HepG2 (cell line): Measurements from ENCODE around the gene ANKRD52. TPM values are rescaled to one million over a fixed set of nuclear protein-coding genes. Genes with fewer than 3 reads are reported as not detected.

Experiments
- ELF4 ChIP-seq: sonication (generic); formaldehyde crosslinking; IDR thresholded peaks from 2 replicates; pipeline ENCODE4 v1.5.0; 2020; ENCODE audit warnings: missing genetic modification reagents, mild to moderate bottlenecking, moderate library complexity, borderline replicate concordance
- ERF ChIP-seq: IDR thresholded peaks from 2 replicates; pipeline ENCODE4 v1.6.1; 2018; ENCODE audit warnings: missing biosample characterization, missing genetic modification reagents
- FOXK1 ChIP-seq: sonication (generic); formaldehyde crosslinking; IDR thresholded peaks from 2 replicates; pipeline ENCODE4 v1.4.0; 2020; ENCODE audit warnings: low read depth, missing genetic modification reagents, borderline replicate concordance
- GABPA ChIP-seq, 2 experiments: IDR thresholded peaks; 2 replicates each; pipeline ENCODE4 v1.6.1; 2011 to 2016; ENCODE audit warnings: low read depth in 2 of 2, low read length in 1 of 2, missing biosample characterization in 1 of 2, missing genetic modification characterization in 1 of 2
- KLF16 ChIP-seq, 2 experiments: sonication (generic) in 1 of 2; formaldehyde crosslinking in 1 of 2; IDR thresholded peaks; 2 replicates each; pipeline versions ENCODE4 v1.6.1 to v1.8.0; 2016 to 2023; ENCODE audit warnings: missing genetic modification reagents in 2 of 2, missing compliant biosample characterization in 1 of 2
- NCOA1 ChIP-seq: sonication (generic); formaldehyde crosslinking; IDR thresholded peaks from 2 replicates; pipeline ENCODE4 v1.9.0; 2021; ENCODE audit warnings: missing genetic modification reagents
- SIN3A ChIP-seq: IDR thresholded peaks from 2 replicates; pipeline ENCODE4 v1.6.1; 2011; ENCODE audit warnings: low read depth, mild to moderate bottlenecking, control low read depth, low read length, borderline replicate concordance
- SRSF1 ChIP-seq: fragments of 200-400 bp; formaldehyde crosslinking; optimal IDR thresholded peaks from 2 replicates; pipeline ENCODE3; 2017; ENCODE audit warnings: mild to moderate bottlenecking, low read depth, low read length, moderate library complexity
- ZNF256 ChIP-seq: sonication (generic); formaldehyde crosslinking; conservative IDR thresholded peaks from 2 replicates; pipeline ENCODE4 v1.4.0; 2020; ENCODE audit warnings: missing genetic modification reagents
- ZNF30 ChIP-seq: sonication (generic); formaldehyde crosslinking; IDR thresholded peaks from 2 replicates; pipeline ENCODE4 v1.5.0; 2020; ENCODE audit warnings: mild to moderate bottlenecking, missing genetic modification reagents
- ZSCAN25 ChIP-seq: sonication (generic); formaldehyde crosslinking; IDR thresholded peaks from 2 replicates; pipeline ENCODE4 v1.8.0; 2022; ENCODE audit warnings: mild to moderate bottlenecking, missing genetic modification reagents
- polyA plus RNA-seq, 8 experiments: library from polyadenylated mRNA; depleted of rRNA in 3 of 8; stranded (reverse) in 7 of 8; unstranded in 1 of 8; fragments of >200 nt; fragmentation: Illumina TruSeq in 4 of 8; extraction: Trizol in 4 of 8; gene quantifications; 2 replicates each; pipeline versions ENCODE4 v1.2.1 to v1.2.3, GENCODE V29; 2011 to 2016; ENCODE audit warnings: low read depth in 4 of 8, missing spikeins in 1 of 8, mixed read lengths in 1 of 8; ENCODE audit not compliant: insufficient read depth in 1 of 8
- total RNA-seq, 5 experiments: library from RNA; depleted of rRNA; stranded (reverse); fragments of >200 nt; fragmentation: Illumina TruSeq; extraction: Trizol; gene quantifications; 2 replicates each; pipeline ENCODE4 v1.2.3, GENCODE V29; 2016; ENCODE audit warnings: low read depth in 1 of 5
- TF ChIP-seq, protein P1 (sequence below): sonication (generic); formaldehyde crosslinking; conservative IDR thresholded peaks from 2 replicates; pipeline ENCODE4 v1.4.0; 2020; ENCODE audit warnings: missing genetic modification reagents
- TF ChIP-seq, protein P2 (sequence below): sonication (generic); formaldehyde crosslinking; IDR thresholded peaks from 2 replicates; pipeline ENCODE4 v1.9.0; 2022; ENCODE audit warnings: missing genetic modification reagents, mild to moderate bottlenecking, borderline replicate concordance

The ANKRD52 gene
- total and polyA plus RNA-seq, 2 of the 13 experiments (the other 11 are each of a cell fraction or from before 2014, with no cell fraction given), result 7.8 to 9.2 TPM

DNA sequence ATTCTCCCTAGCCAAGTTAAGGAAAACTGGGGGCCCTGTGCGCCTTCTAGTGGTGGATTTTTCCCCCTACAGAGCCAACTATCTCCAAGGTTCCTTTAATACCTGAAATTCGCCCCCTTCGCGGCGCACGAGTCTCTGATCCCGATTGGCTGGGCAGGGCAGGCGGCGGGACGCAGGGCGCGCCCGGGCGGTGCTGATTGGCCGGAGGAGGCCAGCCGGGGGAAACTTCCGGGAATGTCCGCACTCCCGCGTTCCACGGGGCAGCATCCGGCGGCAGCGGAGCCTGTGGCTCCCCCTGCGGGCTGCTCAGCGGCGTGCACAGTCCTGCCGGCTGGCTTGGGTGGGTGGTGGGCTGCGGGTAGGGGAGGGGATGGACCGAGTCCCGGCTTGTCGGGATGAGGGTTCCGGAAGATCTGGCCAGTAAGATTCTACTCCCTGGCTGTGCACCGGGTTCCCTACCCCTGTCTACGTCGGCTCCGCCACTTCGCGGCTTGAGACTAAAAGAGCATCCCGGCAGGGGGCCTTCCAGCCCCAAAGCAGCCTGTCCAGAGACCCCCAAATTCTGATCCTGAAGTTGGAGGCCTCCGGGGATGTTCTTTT lies 34.0 kb downstream of the ANKRD52 start, which contains the start of gene NABP2 (continued):
- TF ChIP-seq, protein P1, sequence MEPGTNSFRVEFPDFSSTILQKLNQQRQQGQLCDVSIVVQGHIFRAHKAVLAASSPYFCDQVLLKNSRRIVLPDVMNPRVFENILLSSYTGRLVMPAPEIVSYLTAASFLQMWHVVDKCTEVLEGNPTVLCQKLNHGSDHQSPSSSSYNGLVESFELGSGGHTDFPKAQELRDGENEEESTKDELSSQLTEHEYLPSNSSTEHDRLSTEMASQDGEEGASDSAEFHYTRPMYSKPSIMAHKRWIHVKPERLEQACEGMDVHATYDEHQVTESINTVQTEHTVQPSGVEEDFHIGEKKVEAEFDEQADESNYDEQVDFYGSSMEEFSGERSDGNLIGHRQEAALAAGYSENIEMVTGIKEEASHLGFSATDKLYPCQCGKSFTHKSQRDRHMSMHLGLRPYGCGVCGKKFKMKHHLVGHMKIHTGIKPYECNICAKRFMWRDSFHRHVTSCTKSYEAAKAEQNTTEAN (CRISPR knock-in tag), result 0 out of 2 replicates have a peak, but pooled peaks have one; percentile 40
- TF ChIP-seq ZSCAN25 (CRISPR knock-in tag) (no peak), SIN3A (peak; percentile 77; the same call in 1 of the 2 replicates), FOXK1 (CRISPR knock-in tag) (peak; percentile 54), SRSF1 (no peak), ZNF256 (CRISPR knock-in tag) (0 out of 2 replicates have a peak, but pooled peaks have one; percentile 42), ZNF30 (CRISPR knock-in tag) (no peak), ERF (peak; percentile 66), GABPA (IDR thresholded peaks at IDR 0.05; ENCODE audit: low read depth, low read length) (peak; percentile 84), GABPA (CRISPR knock-in tag; IDR thresholded peaks at IDR 0.05; ENCODE audit: low read depth) (peak; percentile 90), NCOA1 (CRISPR knock-in tag) (0 out of 2 replicates have a peak, but pooled peaks have one; percentile 32), ELF4 (peak; percentile 73; the same call in 1 of the 2 replicates), KLF16 (CRISPR knock-in tag; IDR thresholded peaks at IDR 0.05) (peak in 1 of 2 experiments; percentile 77; a peak in 2 of 4 replicates)
- TF ChIP-seq, protein P2, sequence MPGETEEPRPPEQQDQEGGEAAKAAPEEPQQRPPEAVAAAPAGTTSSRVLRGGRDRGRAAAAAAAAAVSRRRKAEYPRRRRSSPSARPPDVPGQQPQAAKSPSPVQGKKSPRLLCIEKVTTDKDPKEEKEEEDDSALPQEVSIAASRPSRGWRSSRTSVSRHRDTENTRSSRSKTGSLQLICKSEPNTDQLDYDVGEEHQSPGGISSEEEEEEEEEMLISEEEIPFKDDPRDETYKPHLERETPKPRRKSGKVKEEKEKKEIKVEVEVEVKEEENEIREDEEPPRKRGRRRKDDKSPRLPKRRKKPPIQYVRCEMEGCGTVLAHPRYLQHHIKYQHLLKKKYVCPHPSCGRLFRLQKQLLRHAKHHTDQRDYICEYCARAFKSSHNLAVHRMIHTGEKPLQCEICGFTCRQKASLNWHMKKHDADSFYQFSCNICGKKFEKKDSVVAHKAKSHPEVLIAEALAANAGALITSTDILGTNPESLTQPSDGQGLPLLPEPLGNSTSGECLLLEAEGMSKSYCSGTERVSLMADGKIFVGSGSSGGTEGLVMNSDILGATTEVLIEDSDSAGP (CRISPR knock-in tag), result peak; percentile 99
